WI38 (cell line): ENCODE measurements around the gene ATP6V1C2.
"Not testable (repeated sequence)": the region's sequence is repeated elsewhere in the genome, so short reads cannot be mapped to it uniquely, and the experiment has no call there.

ENCODE experiments used
- H3K4me3 ChIP-seq: 2 replicates; pipeline ENCODE4 v1.5.1; 2011; ENCODE audit warnings: low read depth, mild to moderate bottlenecking, control low read depth, low read length
- CTCF ChIP-seq: IDR thresholded peaks from 2 replicates; pipeline ENCODE4 v1.5.1; 2012; ENCODE audit warnings: low read depth, mild to moderate bottlenecking, control low read depth, low read length

Gene ATP6V1C2

GRCh38 chr2:10802657-10803056, 81.2 kb downstream of the ATP6V1C2 start:
- no peak overlapping the region for H3K4me3 ChIP-seq
- no peak for TF ChIP-seq CTCF

GRCh38 chr2:10805990-10806389, 84.6 kb downstream of the ATP6V1C2 start:
- H3K4me3 ChIP-seq: not testable (repeated sequence)

- TF ChIP-seq CTCF: no peak
- H3K4me3 ChIP-seq: no peak overlapping the region
Observed at GRCh38 chr2:10806543-10806942, 85.1 kb downstream of the ATP6V1C2 start.

- TF ChIP-seq CTCF: no peak
- peak overlapping the region; percentile 77 for H3K4me3 ChIP-seq
Observed at GRCh38 chr2:10810202-10811161, 89.1 kb downstream of the ATP6V1C2 start.

GRCh38 chr2:10811517-10811916, 90.1 kb downstream of the ATP6V1C2 start:
- no peak for TF ChIP-seq CTCF
- peak overlapping the region; percentile 77 for H3K4me3 ChIP-seq

- peak within 1 kb of the TSS; percentile 77 for H3K4me3 ChIP-seq
- TF ChIP-seq CTCF: no peak
Observed at GRCh38 chr2:10812362-10813162, 91.1 kb downstream of the ATP6V1C2 start, which contains the start of gene PDIA6. PDIA6 (minus strand) TSS chr2:10812785; CDS start chr2:10812696, 89 bp downstream.

- peak overlapping the region; percentile 77 for H3K4me3 ChIP-seq
Observed at GRCh38 chr2:10813163-10814138, 92.0 kb downstream of the ATP6V1C2 start.
